ENCODE measurements around the gene COL18A1. TPM values are rescaled to one million over a fixed set of nuclear protein-coding genes. Genes with fewer than 3 reads are reported as not detected.

Gene COL18A1
- total and polyA plus RNA-seq, 9 of the 15 experiments (the other 6 are each of a cell fraction or from before 2014, with no cell fraction given) = 0.14 to 16.4 (median 2.0) TPM

DNA sequence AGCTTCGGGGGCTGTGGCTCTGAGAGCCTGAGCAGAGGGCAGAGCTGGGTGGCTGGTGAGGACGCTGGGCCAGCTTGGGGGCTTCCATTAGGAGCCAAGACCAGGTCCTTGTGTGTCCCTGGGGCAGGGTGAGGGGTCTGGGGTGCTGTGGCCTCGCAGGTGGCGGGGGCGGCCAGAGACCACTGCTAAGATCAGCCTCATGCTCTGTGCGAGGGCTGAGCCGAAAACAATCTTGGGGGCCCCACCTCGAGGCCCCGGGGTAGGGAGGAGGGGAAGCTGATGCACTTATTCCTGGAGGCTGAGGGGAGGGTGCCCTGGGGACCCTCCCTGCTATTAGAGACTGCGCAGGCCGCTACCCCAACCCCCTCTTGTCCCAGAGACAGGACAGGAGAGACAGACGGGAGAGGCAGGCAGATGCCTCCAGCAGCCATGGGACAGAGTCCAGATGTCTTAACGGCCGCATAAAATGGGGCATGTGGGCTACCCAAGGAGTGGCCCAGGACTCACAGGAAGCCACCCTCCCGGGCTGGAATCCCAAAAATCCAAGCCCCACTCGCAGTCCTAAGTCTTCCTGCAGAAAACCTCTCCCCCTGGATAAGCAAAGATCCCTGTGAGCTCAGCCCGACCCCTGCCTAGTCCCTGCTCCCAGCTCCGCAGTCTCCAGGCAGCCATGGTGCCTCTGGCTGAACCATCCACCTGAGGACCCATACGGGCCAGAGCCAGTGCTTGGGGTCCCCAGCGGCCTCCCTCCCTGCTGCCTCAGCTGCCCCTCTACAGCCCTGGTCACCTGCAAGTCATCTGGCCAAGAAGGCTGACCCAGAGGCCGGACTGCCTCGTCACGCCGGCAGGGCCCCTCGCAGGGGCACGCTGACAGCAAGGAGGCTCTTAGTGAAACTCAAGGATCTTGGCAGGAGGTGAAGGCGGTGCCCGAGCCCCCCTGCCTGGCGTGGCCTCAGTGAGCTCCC lies 43.6 kb upstream of the COL18A1 start:
- no peak for DNase-seq (ENCODE audit: extremely low read depth in 1 of 4, low spot score in 3 of 4)
- Histone ChIP-seq H3K4me2 (ENCODE audit: insufficient read depth, low read length) (peak overlapping the region; percentile 10; the same call in 1 of the 2 replicates), H3K27ac (ENCODE audit: extremely low read depth, low read depth, low read length) (no peak overlapping the region), H3K79me2 (ENCODE audit: control insufficient read depth, insufficient read depth, low read length) (no peaks in the 10 kb centered on the region), H4K20me1 (replicated peaks; ENCODE audit: control insufficient read depth, insufficient read depth, low read length) (peaks cover 3% of the 10 kb centered on the region; the same call in 1 of the 2 replicates), H2AFZ (ENCODE audit: low read depth, low read length) (peak overlapping the region; percentile 58), H3K36me3 (ENCODE audit: control insufficient read depth, insufficient read depth, low read length) (no peaks in the 10 kb centered on the region), H3K4me1 (replicated peaks in 1 of 2; ENCODE audit: control insufficient read depth in 2 of 2, insufficient read depth in 2 of 2, low read length in 2 of 2) (peaks cover 45 to 92% of the 10 kb centered on the region in 2 experiments), H3K27me3 (ENCODE audit: control insufficient read depth in 2 of 2, insufficient read depth in 2 of 2, low read length in 2 of 2) (peaks cover 0 to 15% of the 10 kb centered on the region in 2 experiments; a peak in 2 of 5 replicates), H3K9me3 (replicated peaks; ENCODE audit: control insufficient read depth, insufficient read depth, low read depth, low read length) (no peaks in the 10 kb centered on the region), H3K9ac (ENCODE audit: insufficient read depth in 1 of 2, low read depth in 2 of 2, low read length in 2 of 2) (peak overlapping the region in 1 of 2 experiments; percentile 46; a peak in 2 of 4 replicates), H3K4me3 (no peak overlapping the region), H3K9me1 (ENCODE audit: control insufficient read depth, insufficient read depth, low read length) (no peaks in the 10 kb centered on the region)
- BruUV-seq (replicated peaks) = no TSS peak
- ATAC-seq = peak; percentile 6; the same call in 2 of the 3 replicates
- ChIA-PET CTCF (ENCODE audit: low intra/inter-chr PET ratio) (no interaction called here), POLR2A (interaction anchor here (0.6 to 1.4 kb wide), 7 partner anchors 11 to 223 kb away, joined by 3 to 7 read pairs (median 3); no protein-coding TSS in a partner anchor)
- intact Hi-C loops (cut with micrococcal nuclease) = loop anchor here (5.0 kb wide), 1 partner anchor 231 kb away; no protein-coding TSS in a partner anchor
- WGBS (ENCODE audit: insufficient coverage, low coverage, missing lambda C conversion rate) = 47% methylated on average over 24 of the region's 29 CpGs
- FAIRE-seq = no peak
- in situ Hi-C loops (cut with MboI) = no loop called here
- TF ChIP-seq SRSF3 (IDR thresholded peaks at IDR 0.05; ENCODE audit: insufficient read depth, low read length) = no peak
- TF ChIP-seq, protein P1, sequence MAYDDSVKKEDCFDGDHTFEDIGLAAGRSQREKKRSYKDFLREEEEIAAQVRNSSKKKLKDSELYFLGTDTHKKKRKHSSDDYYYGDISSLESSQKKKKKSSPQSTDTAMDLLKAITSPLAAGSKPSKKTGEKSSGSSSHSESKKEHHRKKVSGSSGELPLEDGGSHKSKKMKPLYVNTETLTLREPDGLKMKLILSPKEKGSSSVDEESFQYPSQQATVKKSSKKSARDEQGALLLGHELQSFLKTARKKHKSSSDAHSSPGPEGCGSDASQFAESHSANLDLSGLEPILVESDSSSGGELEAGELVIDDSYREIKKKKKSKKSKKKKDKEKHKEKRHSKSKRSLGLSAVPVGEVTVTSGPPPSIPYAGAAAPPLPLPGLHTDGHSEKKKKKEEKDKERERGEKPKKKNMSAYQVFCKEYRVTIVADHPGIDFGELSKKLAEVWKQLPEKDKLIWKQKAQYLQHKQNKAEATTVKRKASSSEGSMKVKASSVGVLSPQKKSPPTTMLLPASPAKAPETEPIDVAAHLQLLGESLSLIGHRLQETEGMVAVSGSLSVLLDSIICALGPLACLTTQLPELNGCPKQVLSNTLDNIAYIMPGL (CRISPR knock-in tag; IDR thresholded peaks at IDR 0.05) = no peak
- TF ChIP-seq MAFG (tag; conservative IDR thresholded peaks at IDR 0.05) = 0 out of 2 replicates have a peak, but pooled peaks have one; percentile 33
- TF ChIP-seq, protein P2, sequence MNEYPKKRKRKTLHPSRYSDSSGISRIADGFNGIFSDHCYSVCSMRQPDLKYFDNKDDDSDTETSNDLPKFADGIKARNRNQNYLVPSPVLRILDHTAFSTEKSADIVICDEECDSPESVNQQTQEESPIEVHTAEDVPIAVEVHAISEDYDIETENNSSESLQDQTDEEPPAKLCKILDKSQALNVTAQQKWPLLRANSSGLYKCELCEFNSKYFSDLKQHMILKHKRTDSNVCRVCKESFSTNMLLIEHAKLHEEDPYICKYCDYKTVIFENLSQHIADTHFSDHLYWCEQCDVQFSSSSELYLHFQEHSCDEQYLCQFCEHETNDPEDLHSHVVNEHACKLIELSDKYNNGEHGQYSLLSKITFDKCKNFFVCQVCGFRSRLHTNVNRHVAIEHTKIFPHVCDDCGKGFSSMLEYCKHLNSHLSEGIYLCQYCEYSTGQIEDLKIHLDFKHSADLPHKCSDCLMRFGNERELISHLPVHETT (CRISPR knock-in tag; conservative IDR thresholded peaks at IDR 0.05 in 1 of 2, IDR thresholded peaks at IDR 0.05 in 1 of 2) = no peak
- 0 out of 2 replicates have a peak, but pooled peaks have one; percentile 16 for TF ChIP-seq BHLHE40 (IDR thresholded peaks at IDR 0.05; ENCODE audit: low read length)
- no peak for TF ChIP-seq FOXK2 (conservative IDR thresholded peaks at IDR 0.05 in 1 of 2, IDR thresholded peaks at IDR 0.05 in 1 of 2; ENCODE audit: low read depth in 2 of 2)
- TF ChIP-seq, protein P3, sequence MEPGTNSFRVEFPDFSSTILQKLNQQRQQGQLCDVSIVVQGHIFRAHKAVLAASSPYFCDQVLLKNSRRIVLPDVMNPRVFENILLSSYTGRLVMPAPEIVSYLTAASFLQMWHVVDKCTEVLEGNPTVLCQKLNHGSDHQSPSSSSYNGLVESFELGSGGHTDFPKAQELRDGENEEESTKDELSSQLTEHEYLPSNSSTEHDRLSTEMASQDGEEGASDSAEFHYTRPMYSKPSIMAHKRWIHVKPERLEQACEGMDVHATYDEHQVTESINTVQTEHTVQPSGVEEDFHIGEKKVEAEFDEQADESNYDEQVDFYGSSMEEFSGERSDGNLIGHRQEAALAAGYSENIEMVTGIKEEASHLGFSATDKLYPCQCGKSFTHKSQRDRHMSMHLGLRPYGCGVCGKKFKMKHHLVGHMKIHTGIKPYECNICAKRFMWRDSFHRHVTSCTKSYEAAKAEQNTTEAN (CRISPR knock-in tag; IDR thresholded peaks at IDR 0.05) = no peak
- TF ChIP-seq, protein P4, sequence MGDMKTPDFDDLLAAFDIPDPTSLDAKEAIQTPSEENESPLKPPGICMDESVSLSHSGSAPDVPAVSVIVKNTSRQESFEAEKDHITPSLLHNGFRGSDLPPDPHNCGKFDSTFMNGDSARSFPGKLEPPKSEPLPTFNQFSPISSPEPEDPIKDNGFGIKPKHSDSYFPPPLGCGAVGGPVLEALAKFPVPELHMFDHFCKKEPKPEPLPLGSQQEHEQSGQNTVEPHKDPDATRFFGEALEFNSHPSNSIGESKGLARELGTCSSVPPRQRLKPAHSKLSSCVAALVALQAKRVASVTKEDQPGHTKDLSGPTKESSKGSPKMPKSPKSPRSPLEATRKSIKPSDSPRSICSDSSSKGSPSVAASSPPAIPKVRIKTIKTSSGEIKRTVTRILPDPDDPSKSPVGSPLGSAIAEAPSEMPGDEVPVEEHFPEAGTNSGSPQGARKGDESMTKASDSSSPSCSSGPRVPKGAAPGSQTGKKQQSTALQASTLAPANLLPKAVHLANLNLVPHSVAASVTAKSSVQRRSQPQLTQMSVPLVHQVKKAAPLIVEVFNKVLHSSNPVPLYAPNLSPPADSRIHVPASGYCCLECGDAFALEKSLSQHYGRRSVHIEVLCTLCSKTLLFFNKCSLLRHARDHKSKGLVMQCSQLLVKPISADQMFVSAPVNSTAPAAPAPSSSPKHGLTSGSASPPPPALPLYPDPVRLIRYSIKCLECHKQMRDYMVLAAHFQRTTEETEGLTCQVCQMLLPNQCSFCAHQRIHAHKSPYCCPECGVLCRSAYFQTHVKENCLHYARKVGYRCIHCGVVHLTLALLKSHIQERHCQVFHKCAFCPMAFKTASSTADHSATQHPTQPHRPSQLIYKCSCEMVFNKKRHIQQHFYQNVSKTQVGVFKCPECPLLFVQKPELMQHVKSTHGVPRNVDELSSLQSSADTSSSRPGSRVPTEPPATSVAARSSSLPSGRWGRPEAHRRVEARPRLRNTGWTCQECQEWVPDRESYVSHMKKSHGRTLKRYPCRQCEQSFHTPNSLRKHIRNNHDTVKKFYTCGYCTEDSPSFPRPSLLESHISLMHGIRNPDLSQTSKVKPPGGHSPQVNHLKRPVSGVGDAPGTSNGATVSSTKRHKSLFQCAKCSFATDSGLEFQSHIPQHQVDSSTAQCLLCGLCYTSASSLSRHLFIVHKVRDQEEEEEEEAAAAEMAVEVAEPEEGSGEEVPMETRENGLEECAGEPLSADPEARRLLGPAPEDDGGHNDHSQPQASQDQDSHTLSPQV (IDR thresholded peaks at IDR 0.05) = 0 out of 2 replicates have a peak, but pooled peaks have one; percentile 56
